ENCODE results near the gene PATL1. TPM values are rescaled to one million over a fixed set of nuclear protein-coding genes. Genes with fewer than 3 reads are reported as not detected.
A peak's percentile ranks its signal among the peaks of the same experiment; 100 is the strongest.

PATL1 gene
- total and polyA plus RNA-seq, 4 donors = 12.8 to 29.3 (median 26.0) TPM

GRCh38 chr11:59615637-59616395 lies 53.0 kb downstream of the PATL1 start, which contains the start of gene OSBP:
TSS of gene OSBP (minus strand) at chr11:59615774. CDS start at chr11:59615664, 110 bp downstream.
- Histone ChIP-seq H3K27ac (ENCODE audit: low read depth in 1 of 2, low read length in 1 of 2) (peak within 1 kb of the TSS; percentile 96 to 98), H3K9ac (ENCODE audit: insufficient read depth in 1 of 2, low read length in 2 of 2) (peak within 1 kb of the TSS; percentile 72 to 97), H3K4me1 (ENCODE audit: control insufficient read depth in 5 of 5, insufficient read depth in 5 of 5, low read length in 5 of 5) (peaks cover 5 to 33% (median 13%) of the 10 kb centered on the region in 5 donors), H3K27me3 (ENCODE audit: control insufficient read depth in 3 of 3, insufficient read depth in 3 of 3, low read length in 2 of 3) (no peaks in the 10 kb centered on the region), H3K36me3 (ENCODE audit: control insufficient read depth in 4 of 4, insufficient read depth in 4 of 4, low read length in 4 of 4) (no peaks in the 10 kb centered on the region), H3K9me3 (ENCODE audit: control insufficient read depth in 4 of 4, insufficient read depth in 3 of 4, low read length in 3 of 4) (no peaks in the 10 kb centered on the region), H3K4me3 (peak within 1 kb of the TSS; percentile 95)
- TF ChIP-seq CTCF (IDR thresholded peaks at IDR 0.05; ENCODE audit: control extremely low read depth, extremely low read depth) = no peak
- ATAC-seq (ENCODE audit: insufficient read depth, low FRiP score) (peak; percentile 94), DNase-seq (peak; percentile 100)
- WGBS, 2 donors = 0% methylated on average over 53 to 55 of the region's 55 CpGs

- H3K27me3 ChIP-seq (ENCODE audit: control insufficient read depth in 3 of 3, insufficient read depth in 3 of 3, low read length in 2 of 3) = no peaks in the 10 kb centered on the region
- TF ChIP-seq CTCF (IDR thresholded peaks at IDR 0.05; ENCODE audit: control extremely low read depth, extremely low read depth) = no peak
- DNase-seq (peak in 2 of 3 donors; percentile 29 to 51), ATAC-seq (ENCODE audit: insufficient read depth, low FRiP score) (no peak)
- 0 to 1% methylated on average over 32 to 51 of the region's 51 CpGs for WGBS, 2 donors
- peak overlapping the region; percentile 95 for H3K4me3 ChIP-seq
- H3K4me1 ChIP-seq (ENCODE audit: control insufficient read depth in 5 of 5, insufficient read depth in 5 of 5, low read length in 5 of 5) = peaks cover 5 to 33% (median 13%) of the 10 kb centered on the region in 5 donors
- peaks cover 0 to 3% (median 2%) of the 10 kb centered on the region in 4 donors for H3K36me3 ChIP-seq (ENCODE audit: control insufficient read depth in 4 of 4, insufficient read depth in 4 of 4, low read length in 4 of 4)
- peak overlapping the region; percentile 58 to 77 for H3K9ac ChIP-seq (ENCODE audit: insufficient read depth in 1 of 2, low read length in 2 of 2)
- H3K9me3 ChIP-seq (ENCODE audit: control insufficient read depth in 4 of 4, insufficient read depth in 3 of 4, low read length in 3 of 4) = no peaks in the 10 kb centered on the region
- H3K27ac ChIP-seq (ENCODE audit: low read depth in 1 of 2, low read length in 1 of 2) = peak overlapping the region; percentile 96 to 98
Measured at GRCh38 chr11:59615120-59615636, 53.7 kb downstream of the PATL1 start.

- no peaks in the 10 kb centered on the region for H3K9me3 ChIP-seq (ENCODE audit: control insufficient read depth in 4 of 4, insufficient read depth in 3 of 4, low read length in 3 of 4)
- 14 to 24% methylated on average over 13 of the region's 13 CpGs for WGBS, 2 donors
- no peak for TF ChIP-seq CTCF (IDR thresholded peaks at IDR 0.05; ENCODE audit: control extremely low read depth, extremely low read depth)
- H3K27me3 ChIP-seq (ENCODE audit: control insufficient read depth in 3 of 3, insufficient read depth in 3 of 3, low read length in 2 of 3) = no peaks in the 10 kb centered on the region
- DNase-seq (peak in 2 of 3 donors; percentile 9 to 32), ATAC-seq (ENCODE audit: insufficient read depth, low FRiP score) (no peak)
- H3K36me3 ChIP-seq (ENCODE audit: control insufficient read depth in 4 of 4, insufficient read depth in 4 of 4, low read length in 4 of 4) = peaks cover 4 to 8% (median 5%) of the 10 kb centered on the region in 4 donors
- peak overlapping the region; percentile 58 to 77 for H3K9ac ChIP-seq (ENCODE audit: insufficient read depth in 1 of 2, low read length in 2 of 2)
- peak overlapping the region; percentile 95 for H3K4me3 ChIP-seq
- H3K4me1 ChIP-seq (ENCODE audit: control insufficient read depth in 5 of 5, insufficient read depth in 5 of 5, low read length in 5 of 5) = peaks cover 5 to 33% (median 13%) of the 10 kb centered on the region in 5 donors
- peak overlapping the region; percentile 96 to 98 for H3K27ac ChIP-seq (ENCODE audit: low read depth in 1 of 2, low read length in 1 of 2)
Measured at GRCh38 chr11:59614277-59615119, 54.3 kb downstream of the PATL1 start.
